Measurements from ENCODE around the gene MVD.

Gene MVD

GRCh38 chr16:88694221-88695087 lies 31.6 kb upstream of the MVD start:
- ChIA-PET POLR2A (no interaction called here), CTCF (interaction anchor here (1.4 kb wide), 1 partner anchor 9 kb away, joined by 5 read pairs; no protein-coding TSS in a partner anchor)
- TF ChIP-seq CTCF (IDR thresholded peaks at IDR 0.05; ENCODE audit: insufficient read depth, low read length, missing control alignments), result no peak
- no peak overlapping the region for H3K4me3 ChIP-seq (ENCODE audit: low read depth, low read length)
- no peak for DNase-seq (ENCODE audit: low read depth, low spot score)

GRCh38 chr16:88693420-88694177 lies 30.7 kb upstream of the MVD start:
- no peak overlapping the region for H3K4me3 ChIP-seq (ENCODE audit: low read depth, low read length)
- DNase-seq (ENCODE audit: low read depth, low spot score), result no peak
- CTCF ChIA-PET, result interaction anchor here (1.4 kb wide), 1 partner anchor 9 kb away, joined by 5 read pairs; no protein-coding TSS in a partner anchor
- POLR2A ChIA-PET, result no interaction called here
- TF ChIP-seq CTCF (IDR thresholded peaks at IDR 0.05; ENCODE audit: insufficient read depth, low read length, missing control alignments), result no peak

- H3K4me3 ChIP-seq (ENCODE audit: low read depth, low read length), result no peak overlapping the region
- POLR2A ChIA-PET, result no interaction called here
- CTCF ChIA-PET, result interaction anchor here (1.1 to 1.4 kb wide), 2 partner anchors 8 to 44 kb away, joined by 5 read pairs; no protein-coding TSS in a partner anchor
- DNase-seq (ENCODE audit: low read depth, low spot score), result no peak
- no peak for TF ChIP-seq CTCF (IDR thresholded peaks at IDR 0.05; ENCODE audit: insufficient read depth, low read length, missing control alignments)
These were observed 30.0 kb upstream of the MVD start for GRCh38 chr16:88692861-88693260.

- ChIA-PET CTCF (interaction anchor here (1.1 kb wide), 1 partner anchor 45 kb away, joined by 5 read pairs; no protein-coding TSS in a partner anchor), POLR2A (no interaction called here)
- no peak overlapping the region for H3K4me3 ChIP-seq (ENCODE audit: low read depth, low read length)
- no peak for TF ChIP-seq CTCF (IDR thresholded peaks at IDR 0.05; ENCODE audit: insufficient read depth, low read length, missing control alignments)
- DNase-seq (ENCODE audit: low read depth, low spot score), result no peak
These were observed 29.2 kb upstream of the MVD start for GRCh38 chr16:88691924-88692560.

- POLR2A ChIA-PET, result no interaction called here
- CTCF ChIA-PET, result no interaction called here
These were observed 28.4 kb upstream of the MVD start for GRCh38 chr16:88691129-88691813.

More at GRCh38 chr16:88691129-88691813, 28.4 kb upstream of the MVD start:
- no peak for TF ChIP-seq CTCF (IDR thresholded peaks at IDR 0.05; ENCODE audit: insufficient read depth, low read length, missing control alignments)
- no peak overlapping the region for H3K4me3 ChIP-seq (ENCODE audit: low read depth, low read length)
- DNase-seq (ENCODE audit: low read depth, low spot score), result no peak
